Right lobe of liver (tissue), 4 donors: ENCODE measurements around the gene KCNT1.

Source experiments
- POLR2A ChIP-seq: fragments of 450-650 bp; IDR thresholded peaks from one replicate; pipeline ENCODE4 v1.6.1; 2017; ENCODE audit warnings: antibody characterized with exemption, mild to moderate bottlenecking
- TF ChIP-seq, protein P1 (sequence below), 4 donors: fragments of 200-600 bp in 3 of 4; fragments of 450-650 bp in 1 of 4; IDR thresholded peaks; one replicate each; pipeline versions ENCODE4 v1.5.1 to v1.8.0; 2016 to 2022; ENCODE audit warnings: antibody characterized with exemption in 4 of 4, mild to moderate bottlenecking in 2 of 4
- donor health status: DM: no; HTN: no; CAD: no.
- donor health status: DM: no; HTN: no; CAD: no.
- donor health status: DM: no; HTN: yes; CAD: no.

DNA sequence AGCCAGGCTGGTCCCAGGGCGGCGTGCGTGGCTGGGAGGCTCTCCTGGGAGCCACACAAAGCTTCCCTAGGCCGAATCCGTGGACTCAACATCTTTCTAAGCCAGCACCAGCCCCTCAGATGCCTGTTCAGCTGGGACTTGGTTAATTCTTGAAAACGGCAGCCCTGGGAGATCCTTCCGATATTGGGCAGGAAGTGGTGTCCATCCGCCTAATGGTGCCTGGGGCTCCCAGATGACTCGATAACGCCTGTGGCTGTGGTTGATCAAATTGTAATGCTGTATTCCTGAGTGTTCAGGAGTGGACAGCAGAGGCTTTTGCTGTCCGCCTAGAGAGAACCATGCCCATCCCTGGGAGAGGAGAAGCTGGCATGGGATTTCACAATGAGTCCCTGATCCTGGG, 14.1 kb downstream of the KCNT1 start:
- TF ChIP-seq, protein P1, sequence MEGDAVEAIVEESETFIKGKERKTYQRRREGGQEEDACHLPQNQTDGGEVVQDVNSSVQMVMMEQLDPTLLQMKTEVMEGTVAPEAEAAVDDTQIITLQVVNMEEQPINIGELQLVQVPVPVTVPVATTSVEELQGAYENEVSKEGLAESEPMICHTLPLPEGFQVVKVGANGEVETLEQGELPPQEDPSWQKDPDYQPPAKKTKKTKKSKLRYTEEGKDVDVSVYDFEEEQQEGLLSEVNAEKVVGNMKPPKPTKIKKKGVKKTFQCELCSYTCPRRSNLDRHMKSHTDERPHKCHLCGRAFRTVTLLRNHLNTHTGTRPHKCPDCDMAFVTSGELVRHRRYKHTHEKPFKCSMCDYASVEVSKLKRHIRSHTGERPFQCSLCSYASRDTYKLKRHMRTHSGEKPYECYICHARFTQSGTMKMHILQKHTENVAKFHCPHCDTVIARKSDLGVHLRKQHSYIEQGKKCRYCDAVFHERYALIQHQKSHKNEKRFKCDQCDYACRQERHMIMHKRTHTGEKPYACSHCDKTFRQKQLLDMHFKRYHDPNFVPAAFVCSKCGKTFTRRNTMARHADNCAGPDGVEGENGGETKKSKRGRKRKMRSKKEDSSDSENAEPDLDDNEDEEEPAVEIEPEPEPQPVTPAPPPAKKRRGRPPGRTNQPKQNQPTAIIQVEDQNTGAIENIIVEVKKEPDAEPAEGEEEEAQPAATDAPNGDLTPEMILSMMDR (IDR thresholded peaks at IDR 0.05): no peak
- no peak for TF ChIP-seq POLR2A
